Ectodermal cell (in vitro differentiated cells): Measurements from ENCODE around the gene SEMA5A.

Experiments used
- H3K27ac ChIP-seq: 2 replicates; pipeline ENCODE4 v1.7.0; 2013; ENCODE audit warnings: mild to moderate bottlenecking, low read depth, low read length; ENCODE audit not compliant: insufficient read depth, poor library complexity, severe bottlenecking
- H3K27me3 ChIP-seq: 2 replicates; pipeline ENCODE4 v1.7.0; 2013; ENCODE audit warnings: mild to moderate bottlenecking, low read length; ENCODE audit not compliant: insufficient read depth, control insufficient read depth, poor library complexity, severe bottlenecking
- H3K36me3 ChIP-seq: one replicate; pipeline ENCODE4 v1.7.0; 2013; ENCODE audit warnings: low read length; ENCODE audit not compliant: control insufficient read depth, insufficient read depth
- H3K4me1 ChIP-seq: one replicate; pipeline ENCODE4 v1.7.0; 2013; ENCODE audit warnings: low read length; ENCODE audit not compliant: control insufficient read depth, insufficient read depth
- H3K4me3 ChIP-seq: 2 replicates; pipeline ENCODE4 v1.7.0; 2013; ENCODE audit warnings: low read depth, low read length, control low read depth; ENCODE audit not compliant: insufficient read depth
- H3K9me3 ChIP-seq: 2 replicates; pipeline ENCODE4 v1.7.0; 2013; ENCODE audit warnings: mild to moderate bottlenecking, low read length, moderate library complexity; ENCODE audit not compliant: control insufficient read depth
- WGBS, 2 experiments: methylation state at CpG; one replicate each; pipeline ENCODE4 v1.1.7; 2013; ENCODE audit warnings: missing lambda C conversion rate in 2 of 2; 5-methylcytosine and 5-hydroxymethylcytosine counted together

SEMA5A gene

DNA sequence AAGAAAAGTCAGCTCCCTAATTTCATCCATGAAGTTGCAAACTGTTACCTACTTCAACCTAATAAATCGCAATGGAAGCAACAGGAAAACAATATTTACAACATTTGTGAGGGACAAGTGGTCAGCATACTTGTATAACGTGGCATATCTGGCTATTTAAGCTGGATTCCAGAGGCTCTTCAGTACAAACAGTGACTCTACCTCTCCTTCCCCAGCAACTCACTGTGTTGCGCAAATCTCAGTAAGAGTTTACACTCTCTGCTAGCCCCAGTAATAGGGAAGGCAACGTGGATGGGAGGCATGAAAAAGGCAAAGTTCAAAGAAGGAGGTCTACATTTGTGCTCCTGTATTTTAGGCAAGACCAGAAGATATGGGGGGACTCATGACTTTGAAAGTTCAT, 18.9 kb upstream of the SEMA5A start:
- Histone ChIP-seq H3K27me3 (no peaks in the 10 kb centered on the region), H3K4me3 (no peak overlapping the region)
- 94 to 95% methylated on average over 4 of the region's 4 CpGs for WGBS, 2 experiments

DNA sequence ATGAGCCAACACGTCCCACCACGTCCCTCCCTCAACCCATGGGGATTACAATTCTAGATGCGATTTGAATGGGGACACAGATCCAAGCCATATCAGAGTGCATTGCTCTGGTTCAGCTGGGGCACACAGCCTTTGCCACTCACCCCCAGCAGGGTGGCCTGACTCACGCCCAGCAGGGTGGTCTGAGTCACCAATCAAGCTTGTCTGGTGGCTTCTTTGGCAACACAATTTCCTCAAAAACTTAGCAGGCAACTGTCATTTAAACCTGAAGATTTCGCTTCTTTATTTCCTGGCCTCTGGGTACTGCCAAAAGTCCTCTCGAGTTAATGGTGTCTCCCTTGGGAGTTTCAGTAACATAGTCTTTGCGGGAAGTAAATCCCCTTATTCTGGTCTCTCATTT, 16.3 kb upstream of the SEMA5A start:
- Histone ChIP-seq H3K4me3 (no peak overlapping the region), H3K9me3 (no peaks in the 10 kb centered on the region), H3K27ac (no peak overlapping the region), H3K27me3 (no peaks in the 10 kb centered on the region), H3K36me3 (no peaks in the 10 kb centered on the region), H3K4me1 (no peaks in the 10 kb centered on the region)
- WGBS, 2 experiments = 75 to 85% methylated on average over 7 of the region's 7 CpGs

More for the DNA sequence above, 18.9 kb upstream of the SEMA5A start:
- H3K27ac ChIP-seq = no peak overlapping the region
- H3K36me3 ChIP-seq = no peaks in the 10 kb centered on the region
- H3K9me3 ChIP-seq = no peaks in the 10 kb centered on the region
- no peaks in the 10 kb centered on the region for H3K4me1 ChIP-seq

- no peaks in the 10 kb centered on the region for H3K9me3 ChIP-seq
- no peaks in the 10 kb centered on the region for H3K4me1 ChIP-seq
- H3K4me3 ChIP-seq = no peak overlapping the region
- H3K27ac ChIP-seq = no peak overlapping the region
- 90 to 95% methylated on average over 3 of the region's 3 CpGs for WGBS, 2 experiments
- H3K27me3 ChIP-seq = no peaks in the 10 kb centered on the region
- H3K36me3 ChIP-seq = no peaks in the 10 kb centered on the region
These were observed 14.1 kb upstream of the SEMA5A start for GRCh38 chr5:9559965-9560364.

GRCh38 chr5:9558319-9558965, 12.6 kb upstream of the SEMA5A start:
- H3K27ac ChIP-seq = no peak overlapping the region
- no peak overlapping the region for H3K4me3 ChIP-seq
- H3K4me1 ChIP-seq = no peaks in the 10 kb centered on the region
- H3K27me3 ChIP-seq = no peaks in the 10 kb centered on the region
- 72 to 80% methylated on average over 2 to 5 of the region's 5 CpGs for WGBS, 2 experiments
- H3K9me3 ChIP-seq = no peaks in the 10 kb centered on the region
- H3K36me3 ChIP-seq = no peaks in the 10 kb centered on the region

GRCh38 chr5:9557696-9558095, 11.8 kb upstream of the SEMA5A start:
- Histone ChIP-seq H3K27ac (no peak overlapping the region), H3K4me1 (no peaks in the 10 kb centered on the region), H3K36me3 (no peaks in the 10 kb centered on the region), H3K4me3 (no peak overlapping the region), H3K9me3 (no peaks in the 10 kb centered on the region), H3K27me3 (no peaks in the 10 kb centered on the region)
- WGBS, 2 experiments = 93 to 97% methylated on average over 2 of the region's 2 CpGs

GRCh38 chr5:9555961-9556360, 10.1 kb upstream of the SEMA5A start:
- Histone ChIP-seq H3K27me3 (no peaks in the 10 kb centered on the region), H3K9me3 (no peaks in the 10 kb centered on the region), H3K36me3 (no peaks in the 10 kb centered on the region), H3K27ac (no peak overlapping the region), H3K4me3 (no peak overlapping the region), H3K4me1 (no peaks in the 10 kb centered on the region)
- 89 to 96% methylated on average over 3 to 4 of the region's 4 CpGs for WGBS, 2 experiments

GRCh38 chr5:9554122-9554521, 8.2 kb upstream of the SEMA5A start:
- H3K27me3 ChIP-seq = no peaks in the 10 kb centered on the region
- H3K4me1 ChIP-seq = no peaks in the 10 kb centered on the region
- no peak overlapping the region for H3K4me3 ChIP-seq
- 91 to 93% methylated on average over 5 of the region's 5 CpGs for WGBS, 2 experiments
- H3K27ac ChIP-seq = no peak overlapping the region
- no peaks in the 10 kb centered on the region for H3K9me3 ChIP-seq
- no peaks in the 10 kb centered on the region for H3K36me3 ChIP-seq

GRCh38 chr5:9553561-9553960, 7.7 kb upstream of the SEMA5A start:
- Histone ChIP-seq H3K36me3 (no peaks in the 10 kb centered on the region), H3K27me3 (no peaks in the 10 kb centered on the region), H3K4me1 (no peaks in the 10 kb centered on the region), H3K27ac (no peak overlapping the region), H3K9me3 (no peaks in the 10 kb centered on the region), H3K4me3 (no peak overlapping the region)
- WGBS, 2 experiments = 93 to 96% methylated on average over 4 of the region's 4 CpGs

- H3K27me3 ChIP-seq = no peaks in the 10 kb centered on the region
- H3K4me3 ChIP-seq = no peak overlapping the region
- H3K4me1 ChIP-seq = peaks cover 7% of the 10 kb centered on the region
- H3K9me3 ChIP-seq = no peaks in the 10 kb centered on the region
- 92 to 98% methylated on average over 4 of the region's 4 CpGs for WGBS, 2 experiments
- no peak overlapping the region for H3K27ac ChIP-seq
- no peaks in the 10 kb centered on the region for H3K36me3 ChIP-seq
These were observed 6.0 kb upstream of the SEMA5A start for GRCh38 chr5:9551567-9552537.

DNA sequence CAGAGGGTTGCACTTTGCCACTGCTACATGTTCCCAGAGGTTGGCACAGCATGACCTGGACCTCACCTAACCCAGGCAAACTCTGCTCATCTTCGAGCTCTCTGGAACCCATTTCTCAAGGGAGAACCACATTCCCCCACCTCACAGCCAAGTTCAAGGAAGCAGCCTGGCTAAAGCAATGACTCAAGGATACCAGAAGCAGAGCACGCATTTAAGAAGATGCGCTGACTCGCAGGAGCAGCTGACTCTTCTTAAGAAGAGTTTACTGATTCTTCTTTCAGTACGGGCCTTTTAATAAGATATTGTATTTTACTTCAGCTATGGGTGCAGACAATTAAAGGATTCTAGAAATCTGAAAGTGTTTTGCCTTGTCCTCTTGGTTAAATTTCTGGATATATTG, 4.1 kb upstream of the SEMA5A start:
- no peak overlapping the region for H3K4me3 ChIP-seq

More for the DNA sequence above, 4.1 kb upstream of the SEMA5A start:
- Histone ChIP-seq H3K27me3 (peaks cover 6% of the 10 kb centered on the region), H3K27ac (no peak overlapping the region), H3K36me3 (no peaks in the 10 kb centered on the region), H3K4me1 (peaks cover 7% of the 10 kb centered on the region), H3K9me3 (no peaks in the 10 kb centered on the region)
- 93 to 96% methylated on average over 5 of the region's 5 CpGs for WGBS, 2 experiments
